Motor neuron (in vitro differentiated cells): Measurements from ENCODE around the gene MAD2L2. TPM values are rescaled to one million over a fixed set of nuclear protein-coding genes. Genes with fewer than 3 reads are reported as not detected.
"Not testable (repeated sequence)": the region's sequence is repeated elsewhere in the genome, so short reads cannot be mapped to it uniquely, and the experiment has no call there.

Experiments
- ATAC-seq, 8 experiments: fragments of 200-7000 bp; cut with Tn5 transposase; replicated peaks in 6 of 8; 2 replicates each; pipeline ENCODE4 v1.8.0; 2021; ENCODE audit warnings: mild to moderate bottlenecking in 8 of 8, moderate library complexity in 8 of 8
- H3K27ac ChIP-seq, 2 donors: fragments of 250-450 bp; sonication (Bioruptor Pico); 2 replicates each; pipeline ENCODE4 v1.9.0; 2021; ENCODE audit warnings: antibody characterized with exemption in 2 of 2, mild to moderate bottlenecking in 2 of 2, moderate library complexity in 1 of 2
- H3K4me1 ChIP-seq, 2 donors: fragments of 250-450 bp; sonication (Bioruptor Pico); replicated peaks in 1 of 2; 2 replicates each; pipeline ENCODE4 v1.6.1; 2021; ENCODE audit warnings: antibody characterized with exemption in 2 of 2, mild to moderate bottlenecking in 2 of 2, moderate library complexity in 1 of 2
- H3K4me3 ChIP-seq, 5 donors: fragments of 250-450 bp; sonication (Bioruptor Pico); 2 replicates each; pipeline ENCODE4 v1.9.0; 2021; ENCODE audit warnings: antibody characterized with exemption in 5 of 5, mild to moderate bottlenecking in 5 of 5, moderate library complexity in 4 of 5
- WGBS, 10 experiments: fragments of 450-650 bp; shearing (Covaris generic); methylation state at CpG; one replicate each; pipeline ENCODE4 v1.0.0; 2022; 5-methylcytosine and 5-hydroxymethylcytosine counted together
- in situ Hi-C, 9 experiments: fragments of 400-800 bp; cut with MboI; loops; one replicate each; pipeline ENCODE4 v1.15.0; 2021; ENCODE audit warnings: low sequenced_read_pairs in 9 of 9, low pct_unique_long_range_greater_than_20kb in 2 of 9; ENCODE audit not compliant: unreplicated experiment in 9 of 9
- total RNA-seq, 8 experiments: library from RNA; unstranded; fragments of 300-600 nt; gene quantifications; 2 replicates each; pipeline versions ENCODE4 v1.2.3 to v1.2.4, GENCODE V29; 2022

MAD2L2 gene
- total RNA-seq, 8 experiments from 2014 or later, result 22.2 to 164 (median 107) TPM

DNA sequence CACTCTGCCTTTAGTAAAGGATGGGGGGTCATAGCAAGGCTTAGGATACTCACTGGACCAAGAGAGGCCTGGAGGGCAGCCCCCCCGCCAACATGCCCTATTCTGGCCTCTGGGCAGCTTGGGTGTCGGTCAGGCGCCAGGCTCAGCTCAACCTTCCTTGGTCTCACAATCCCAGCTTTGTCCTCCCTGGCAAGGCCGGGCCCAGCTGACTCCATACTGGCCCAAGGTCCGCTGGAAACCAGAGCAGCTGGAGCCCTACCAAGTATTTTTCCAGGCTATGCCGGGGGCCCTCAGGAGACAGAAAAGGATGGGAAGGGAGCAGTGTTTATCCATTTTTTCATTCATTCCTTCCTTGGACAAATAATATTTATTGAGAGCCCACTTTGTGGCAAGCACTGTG, 32.9 kb downstream of the MAD2L2 start:
- Histone ChIP-seq H3K4me1 (peaks cover 2 to 11% of the 10 kb centered on the region in 2 donors), H3K4me3 (no peak overlapping the region), H3K27ac (no peak overlapping the region)
- in situ Hi-C loops, result loop anchor here in 8 of 9 experiments (10.0 to 25.0 kb wide), 6 partner anchors 161 to 613 kb away; partner anchors contain the start of genes MASP2 (in 4 of the 8) and DISP3 (in 1 of the 8)
- WGBS, 10 experiments, result 0 to 91% (median 80%) methylated on average over 1 to 6 of the region's 6 CpGs; no CpG with 5 or more reads in 4 of the 10 experiments
- ATAC-seq, result no peak

DNA sequence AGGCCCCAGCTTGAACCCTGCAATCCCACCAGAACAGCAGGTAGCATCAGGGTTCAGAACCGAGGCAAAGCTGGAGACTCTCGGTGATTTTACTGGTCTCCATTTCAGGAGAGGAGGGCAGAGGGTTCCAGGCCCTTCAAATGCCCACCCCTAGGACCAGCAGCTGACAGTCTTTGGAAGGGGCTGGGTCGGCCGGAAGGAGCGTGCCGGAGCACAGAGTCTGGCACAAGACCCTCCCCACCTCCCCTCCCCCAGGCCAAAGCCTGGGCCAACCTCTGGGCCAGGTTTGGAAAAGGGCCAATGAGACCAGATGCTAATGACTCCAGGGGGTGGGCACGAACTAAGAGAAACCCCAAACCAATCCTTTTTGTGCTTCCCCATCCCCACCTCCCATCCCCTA, 33.6 kb downstream of the MAD2L2 start:
- Histone ChIP-seq H3K4me1 (peaks cover 2 to 11% of the 10 kb centered on the region in 2 donors), H3K4me3 (no peak overlapping the region), H3K27ac (no peak overlapping the region)
- in situ Hi-C loops, result loop anchor here in 8 of 9 experiments (10.0 to 25.0 kb wide), 6 partner anchors 160 to 613 kb away; partner anchors contain the start of genes MASP2 (in 4 of the 8) and DISP3 (in 1 of the 8)
- 58 to 88% (median 75%) methylated on average over 2 to 6 of the region's 7 CpGs; no CpG with 5 or more reads in 7 of the 10 experiments for WGBS, 10 experiments
- no peak for ATAC-seq

GRCh38 chr1:11646317-11646716, 34.6 kb downstream of the MAD2L2 start:
- H3K27ac ChIP-seq, result no peak overlapping the region
- 0 to 84% (median 46%) methylated on average over 1 to 5 of the region's 9 CpGs; no CpG with 5 or more reads in 5 of the 10 experiments for WGBS, 10 experiments
- no peak overlapping the region for H3K4me3 ChIP-seq
- ATAC-seq, result no peak
- H3K4me1 ChIP-seq, result peaks cover 2 to 11% of the 10 kb centered on the region in 2 donors
- in situ Hi-C loops, result loop anchor here in 8 of 9 experiments (10.0 to 25.0 kb wide), 6 partner anchors 159 to 612 kb away; partner anchors contain the start of genes MASP2 (in 4 of the 8) and DISP3 (in 1 of the 8)

- H3K27ac ChIP-seq, result no peak overlapping the region
- WGBS, 10 experiments, result 0 to 80% (median 8%) methylated on average over 1 to 7 of the region's 8 CpGs; no CpG with 5 or more reads in 3 of the 10 experiments
- in situ Hi-C loops, result loop anchor here in 8 of 9 experiments (10.0 to 25.0 kb wide), 6 partner anchors 158 to 611 kb away; partner anchors contain the start of genes MASP2 (in 4 of the 8) and DISP3 (in 1 of the 8)
Observed at GRCh38 chr1:11645670-11646265, 35.2 kb downstream of the MAD2L2 start.

GRCh38 chr1:11645270-11645669, 35.7 kb downstream of the MAD2L2 start:
- Histone ChIP-seq H3K27ac (no peak overlapping the region), H3K4me3 (no peak overlapping the region), H3K4me1 (peaks cover 0 to 7% of the 10 kb centered on the region in 2 donors)
- WGBS, 10 experiments, result 24 to 92% (median 84%) methylated on average over 2 to 5 of the region's 5 CpGs; no CpG with 5 or more reads in 4 of the 10 experiments
- ATAC-seq, result no peak
- in situ Hi-C loops, result loop anchor here in 8 of 9 experiments (10.0 to 25.0 kb wide), 6 partner anchors 158 to 610 kb away; partner anchors contain the start of genes MASP2 (in 4 of the 8) and DISP3 (in 1 of the 8)

More at GRCh38 chr1:11645670-11646265, 35.2 kb downstream of the MAD2L2 start:
- peak; percentile 30 to 65 (median 56) for ATAC-seq
- H3K4me3 ChIP-seq, result no peak overlapping the region
- H3K4me1 ChIP-seq, result peaks cover 2 to 10% of the 10 kb centered on the region in 2 donors

DNA sequence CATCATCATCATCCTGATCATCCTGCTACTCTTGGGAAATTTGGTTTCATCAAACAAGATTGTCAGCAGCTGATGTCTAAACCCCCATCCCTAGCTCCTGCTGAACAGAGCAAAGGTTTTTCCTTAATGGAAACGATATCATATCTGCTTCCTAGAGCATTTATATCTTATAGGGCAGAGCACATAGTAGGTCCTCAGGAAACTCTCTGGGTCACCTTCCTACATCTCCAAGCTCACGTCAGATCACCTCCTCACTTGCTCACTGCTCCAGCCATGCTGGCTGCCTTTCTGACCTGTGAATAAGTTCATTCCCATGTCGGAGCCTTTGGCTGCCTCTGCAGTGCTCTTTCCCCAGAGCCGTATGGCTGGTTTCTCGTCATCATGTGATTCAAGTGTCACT, 37.2 kb downstream of the MAD2L2 start:
- WGBS, 10 experiments, result 0 to 86% (median 46%) methylated on average over 1 to 5 of the region's 5 CpGs; no CpG with 5 or more reads in 1 of the 10 experiments
- no peak overlapping the region for H3K27ac ChIP-seq
- in situ Hi-C loops, result loop anchor here in 8 of 9 experiments (10.0 to 25.0 kb wide), 6 partner anchors 156 to 609 kb away; partner anchors contain the start of genes MASP2 (in 4 of the 8) and DISP3 (in 1 of the 8)
- H3K4me3 ChIP-seq, result no peak overlapping the region
- peaks cover 7 to 9% of the 10 kb centered on the region in 2 donors for H3K4me1 ChIP-seq
- ATAC-seq, result no peak

DNA sequence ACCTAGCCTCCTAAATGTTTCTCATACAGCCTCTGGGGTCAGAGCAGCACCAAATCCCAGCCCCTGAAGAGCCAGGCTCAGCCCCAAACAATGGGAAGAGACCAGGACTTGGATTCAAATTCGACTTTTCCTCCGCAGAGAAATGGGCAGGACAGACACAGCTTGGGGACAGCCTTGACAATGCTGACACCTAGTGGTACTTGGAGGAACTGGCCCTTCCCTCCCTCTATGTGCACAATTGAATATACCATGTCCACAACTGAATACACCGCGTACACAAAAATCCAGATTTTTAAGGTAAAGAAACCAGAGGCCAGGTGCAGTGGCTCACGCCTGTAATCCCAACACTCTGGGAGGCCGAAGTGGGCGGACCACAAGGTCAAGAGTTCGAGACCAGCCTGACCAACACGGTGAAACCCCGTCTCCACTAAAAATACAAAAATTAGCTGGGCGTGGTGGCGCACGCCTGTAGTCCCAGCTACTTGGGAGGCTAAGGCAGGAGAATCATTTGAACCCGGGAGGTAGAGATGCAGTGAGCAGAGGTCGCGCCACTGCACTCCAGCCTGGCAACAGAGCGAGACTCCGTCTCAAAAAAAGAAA, 38.4 kb downstream of the MAD2L2 start:
- 24 to 51% (median 39%) methylated on average over 6 to 16 of the region's 18 CpGs; no CpG with 5 or more reads in 2 of the 10 experiments for WGBS, 10 experiments
- in situ Hi-C loops, result loop anchor here in 8 of 9 experiments (10.0 to 25.0 kb wide), 6 partner anchors 155 to 608 kb away; partner anchors contain the start of genes MASP2 (in 4 of the 8) and DISP3 (in 1 of the 8)
- not testable (repeated sequence) for H3K4me3 ChIP-seq, H3K27ac ChIP-seq
- peak; percentile 60 to 88 (median 70) for ATAC-seq
- peaks cover 8 to 17% of the 10 kb centered on the region in 2 donors for H3K4me1 ChIP-seq

GRCh38 chr1:11641776-11642305, 39.1 kb downstream of the MAD2L2 start:
- H3K4me1 ChIP-seq, result peaks cover 8 to 23% of the 10 kb centered on the region in 2 donors
- no peak overlapping the region for H3K4me3 ChIP-seq
- ATAC-seq, result peak in 2 of 8 experiments; percentile 5 to 8
- in situ Hi-C loops, result loop anchor here in 8 of 9 experiments (10.0 to 25.0 kb wide), 6 partner anchors 155 to 607 kb away; partner anchors contain the start of genes MASP2 (in 4 of the 8) and DISP3 (in 1 of the 8)
- H3K27ac ChIP-seq, result no peak overlapping the region
- WGBS, 10 experiments, result 0 to 65% (median 53%) methylated on average over 1 to 3 of the region's 5 CpGs; no CpG with 5 or more reads in 5 of the 10 experiments

- 0 to 79% (median 70%) methylated on average over 2 to 6 of the region's 6 CpGs; no CpG with 5 or more reads in 3 of the 10 experiments for WGBS, 10 experiments
- no peak for ATAC-seq
- in situ Hi-C loops, result loop anchor here in 8 of 9 experiments (10.0 to 25.0 kb wide), 6 partner anchors 154 to 606 kb away; partner anchors contain the start of genes MASP2 (in 4 of the 8) and DISP3 (in 1 of the 8)
- Histone ChIP-seq H3K27ac (no peak overlapping the region), H3K4me1 (peaks cover 8 to 27% of the 10 kb centered on the region in 2 donors), H3K4me3 (no peak overlapping the region)
Observed at GRCh38 chr1:11640944-11641343, 40.0 kb downstream of the MAD2L2 start.

- WGBS, 10 experiments, result 0 to 84% (median 42%) methylated on average over 1 to 6 of the region's 7 CpGs; no CpG with 5 or more reads in 2 of the 10 experiments
- Histone ChIP-seq H3K4me1 (peaks cover 8 to 27% of the 10 kb centered on the region in 2 donors), H3K4me3 (no peak overlapping the region), H3K27ac (no peak overlapping the region)
- no peak for ATAC-seq
- in situ Hi-C loops, result loop anchor here in 8 of 9 experiments (10.0 to 25.0 kb wide), 6 partner anchors 153 to 605 kb away; partner anchors contain the start of genes MASP2 (in 4 of the 8) and DISP3 (in 1 of the 8)
Observed at GRCh38 chr1:11640101-11640500, 40.8 kb downstream of the MAD2L2 start.

DNA sequence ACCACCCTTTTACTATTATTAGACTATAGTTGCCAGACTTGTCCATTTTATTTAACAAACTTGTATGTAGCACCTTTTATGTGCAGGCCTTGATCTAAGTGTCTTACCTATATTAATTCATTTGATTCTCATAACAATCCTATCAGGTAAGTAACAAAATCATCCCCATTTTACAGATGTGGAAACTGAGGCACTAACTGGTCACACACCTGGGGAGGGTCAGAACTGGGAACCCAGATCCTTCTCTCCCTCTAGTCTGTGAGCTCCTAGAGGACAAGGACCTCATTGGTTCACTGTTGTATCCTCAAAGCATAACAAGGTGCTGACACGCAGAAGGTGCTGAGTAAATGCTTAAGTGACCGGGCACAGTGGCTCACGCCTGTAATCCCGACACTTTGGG, 41.6 kb downstream of the MAD2L2 start:
- in situ Hi-C loops, result loop anchor here in 8 of 9 experiments (25.0 kb wide), 5 partner anchors 152 to 602 kb away; partner anchors contain the start of genes MASP2 (in 4 of the 8) and DISP3 (in 1 of the 8)
- Histone ChIP-seq H3K4me3 (no peak overlapping the region), H3K27ac (no peak overlapping the region), H3K4me1 (peaks cover 13 to 34% of the 10 kb centered on the region in 2 donors)
- ATAC-seq, result no peak
- WGBS, 10 experiments, result 73 to 100% (median 86%) methylated on average over 1 to 4 of the region's 4 CpGs; no CpG with 5 or more reads in 5 of the 10 experiments

GRCh38 chr1:11638121-11638520, 42.8 kb downstream of the MAD2L2 start:
- 5 to 55% (median 50%) methylated on average over 1 to 4 of the region's 5 CpGs; no CpG with 5 or more reads in 3 of the 10 experiments for WGBS, 10 experiments
- in situ Hi-C loops, result loop anchor here in 8 of 9 experiments (25.0 kb wide), 5 partner anchors 151 to 601 kb away; partner anchors contain the start of genes MASP2 (in 4 of the 8) and DISP3 (in 1 of the 8)

More at GRCh38 chr1:11638121-11638520, 42.8 kb downstream of the MAD2L2 start:
- Histone ChIP-seq H3K27ac (peak overlapping the region in 1 of 2 donors; percentile 27), H3K4me3 (no peak overlapping the region), H3K4me1 (peaks cover 14 to 36% of the 10 kb centered on the region in 2 donors)
- no peak for ATAC-seq
